Psoas muscle (tissue), 8 donors: ENCODE data around the gene ABCC8. TPM values are rescaled to one million over a fixed set of nuclear protein-coding genes. Genes with fewer than 3 reads are reported as not detected.

ENCODE experiments used
- ATAC-seq, 4 donors: fragments of 200-7000 bp; cut with Tn5 transposase; one replicate each; pipeline ENCODE4 v1.9.1; 2020; ENCODE audit warnings: moderate library complexity in 3 of 4, mild to moderate bottlenecking in 2 of 4
- DNase-seq, 2 donors: peaks; one replicate each; pipeline ENCODE4 v3.0.0-alpha.2; 2020
- H3K27ac ChIP-seq: fragments of 200-600 bp; one replicate; pipeline ENCODE4 v1.8.0; 2022
- H3K27me3 ChIP-seq, 3 donors: fragments of 200-600 bp in 1 of 3; one replicate each; pipeline versions ENCODE4 v1.6.1 to v1.8.0; 2013 to 2022; ENCODE audit warnings: low read length in 2 of 3, mild to moderate bottlenecking in 2 of 3, moderate library complexity in 1 of 3; ENCODE audit not compliant: insufficient read depth in 3 of 3
- H3K36me3 ChIP-seq, 2 donors: fragments of 200-600 bp in 1 of 2; one replicate each; pipeline versions ENCODE4 v1.6.1 to v1.8.0; 2013 to 2022; ENCODE audit warnings: low read depth in 1 of 2, mild to moderate bottlenecking in 1 of 2, moderate library complexity in 1 of 2; ENCODE audit not compliant: insufficient read depth in 1 of 2
- H3K4me1 ChIP-seq: fragments of 200-600 bp; one replicate; pipeline ENCODE4 v1.8.0; 2022
- H3K4me3 ChIP-seq: fragments of 200-600 bp; one replicate; pipeline ENCODE4 v1.8.0; 2022; ENCODE audit warnings: mild to moderate bottlenecking
- H3K9me3 ChIP-seq: fragments of 200-600 bp; one replicate; pipeline ENCODE4 v1.8.0; 2022
- WGBS, 3 donors: extraction: QIAGEN DNeasy Blood & Tissue Kit; methylation state at CpG; one replicate each; pipeline versions ENCODE4 v1.1.6 to v1.1.7; 2013; 5-methylcytosine and 5-hydroxymethylcytosine counted together
- intact Hi-C, 2 donors: fragments of 100-400 bp; cut with DNase I; formaldehyde crosslinking; loops; one replicate each; pipeline versions ENCODE4 v1.11.0 to v1.14.2; 2022
- polyA plus RNA-seq, 3 donors: library from polyadenylated mRNA; stranded (reverse); fragments of 200-250 nt; gene quantifications; one replicate each; pipeline ENCODE4 v1.2.3, GENCODE V29; 2013
- total RNA-seq, 4 donors: library from RNA; stranded (reverse); fragmentation: NEBNext Ultra II Directional in 2 of 4; extraction: Animal tissue kit (Norgen Biotek cat#: 25700) in 2 of 4; gene quantifications; one replicate each; pipeline versions ENCODE4 v1.2.1 to v1.2.4, GENCODE V29; 2021 to 2023
- TF ChIP-seq, protein P1 (sequence below): fragments of 200-600 bp; IDR thresholded peaks from one replicate; pipeline ENCODE4 v1.8.0; 2022; ENCODE audit warnings: antibody characterized with exemption
- donor health status: healthy with polysubstance abuse.
- donor health status: DM: no; HTN: no; CAD: no; lungs with moderate emphysema.
- donor health status: Bipolar disorder and iron deficiency.
- donor health status: healthy.
- donor health status: DM: yes; HTN: yes; CAD: no.
- donor health status: DM: no; HTN: no; CAD: no.
- donor health status: DM: no; HTN: no; CAD: no.
- donor health status: DM: yes; HTN: yes; CAD: no.

ABCC8 gene
- total and polyA plus RNA-seq, 7 donors, result 0.26 to 3.5 (median 0.75) TPM

DNA sequence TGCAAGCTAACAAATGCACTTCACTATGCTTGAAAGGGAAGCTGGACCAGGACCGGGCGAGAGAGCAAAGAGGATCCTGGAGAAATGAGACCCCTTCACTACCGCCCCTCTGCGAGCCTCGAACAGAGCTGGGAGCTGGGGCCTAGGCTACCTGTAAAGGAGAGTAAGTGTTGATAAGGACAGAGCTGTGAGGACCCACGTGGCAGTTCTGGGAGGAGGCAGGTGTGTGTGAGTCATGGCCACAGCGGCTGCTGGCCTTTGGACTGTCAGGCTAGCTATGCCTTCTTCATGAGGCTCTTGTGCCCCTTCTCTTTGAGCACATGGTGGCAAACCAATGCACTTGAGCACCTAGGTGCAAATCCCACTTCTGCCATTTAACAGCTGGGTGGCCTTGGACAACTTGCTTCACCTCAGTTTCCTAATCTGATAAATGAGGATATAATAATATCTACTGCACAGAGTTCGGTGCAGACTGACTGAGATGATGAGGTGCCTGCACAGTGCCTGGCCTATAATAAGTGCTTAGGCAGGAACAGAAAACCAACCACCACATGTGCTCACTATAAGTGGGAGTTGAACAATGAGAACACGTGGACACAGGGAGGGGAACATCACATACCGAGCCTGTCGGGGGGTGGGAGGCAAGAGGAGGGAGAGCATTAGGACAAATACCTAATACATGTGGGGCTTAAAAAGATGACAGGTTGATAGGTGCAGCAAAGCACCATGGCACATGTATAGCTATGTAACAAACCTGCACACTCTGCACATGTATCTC is 52.9 kb downstream of the ABCC8 start:
- ATAC-seq (no peak), DNase-seq (no peak)
- Histone ChIP-seq H3K36me3 (no peaks in the 10 kb centered on the region), H3K27ac (no peak overlapping the region), H3K9me3 (no peaks in the 10 kb centered on the region), H3K27me3 (no peaks in the 10 kb centered on the region), H3K4me3 (no peak overlapping the region), H3K4me1 (peaks cover 14% of the 10 kb centered on the region)
- intact Hi-C loops, result no loop called here
- WGBS, 3 donors, result 88 to 89% (median 88%) methylated on average over 11 of the region's 11 CpGs
- TF ChIP-seq, protein P1, sequence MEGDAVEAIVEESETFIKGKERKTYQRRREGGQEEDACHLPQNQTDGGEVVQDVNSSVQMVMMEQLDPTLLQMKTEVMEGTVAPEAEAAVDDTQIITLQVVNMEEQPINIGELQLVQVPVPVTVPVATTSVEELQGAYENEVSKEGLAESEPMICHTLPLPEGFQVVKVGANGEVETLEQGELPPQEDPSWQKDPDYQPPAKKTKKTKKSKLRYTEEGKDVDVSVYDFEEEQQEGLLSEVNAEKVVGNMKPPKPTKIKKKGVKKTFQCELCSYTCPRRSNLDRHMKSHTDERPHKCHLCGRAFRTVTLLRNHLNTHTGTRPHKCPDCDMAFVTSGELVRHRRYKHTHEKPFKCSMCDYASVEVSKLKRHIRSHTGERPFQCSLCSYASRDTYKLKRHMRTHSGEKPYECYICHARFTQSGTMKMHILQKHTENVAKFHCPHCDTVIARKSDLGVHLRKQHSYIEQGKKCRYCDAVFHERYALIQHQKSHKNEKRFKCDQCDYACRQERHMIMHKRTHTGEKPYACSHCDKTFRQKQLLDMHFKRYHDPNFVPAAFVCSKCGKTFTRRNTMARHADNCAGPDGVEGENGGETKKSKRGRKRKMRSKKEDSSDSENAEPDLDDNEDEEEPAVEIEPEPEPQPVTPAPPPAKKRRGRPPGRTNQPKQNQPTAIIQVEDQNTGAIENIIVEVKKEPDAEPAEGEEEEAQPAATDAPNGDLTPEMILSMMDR, result no peak

DNA sequence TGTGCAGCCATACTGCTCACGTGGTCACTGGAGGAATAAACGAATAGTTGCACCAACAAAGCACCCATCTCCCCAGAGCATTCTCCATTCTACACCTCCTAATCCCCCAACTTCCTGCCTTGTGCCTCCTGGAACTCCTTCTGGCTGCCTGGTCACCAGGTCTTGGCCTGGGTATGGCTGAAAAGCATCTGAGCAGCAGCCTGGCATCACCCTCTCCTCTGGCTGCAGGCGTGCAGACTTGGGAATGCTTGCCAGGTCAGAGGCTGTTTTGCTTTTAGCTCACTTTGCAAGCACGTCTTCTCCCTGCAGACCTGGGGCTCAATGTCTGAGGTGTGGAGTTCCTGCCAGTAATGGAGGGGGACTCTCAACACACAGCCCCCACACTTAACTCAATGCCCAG is 54.9 kb downstream of the ABCC8 start:
- no peaks in the 10 kb centered on the region for H3K9me3 ChIP-seq
- TF ChIP-seq, protein P1, result no peak
- 14 to 27% (median 19%) methylated on average over 4 of the region's 4 CpGs for WGBS, 3 donors
- H3K27ac ChIP-seq, result peak overlapping the region; percentile 44
- intact Hi-C loops, result no loop called here
- ATAC-seq, result peak in 3 of 4 donors; percentile 79 to 88 (median 83)
- peaks cover 23% of the 10 kb centered on the region for H3K4me1 ChIP-seq
- no peaks in the 10 kb centered on the region for H3K36me3 ChIP-seq
- DNase-seq, result peak in 1 of 2 donors; percentile 67
- no peaks in the 10 kb centered on the region for H3K27me3 ChIP-seq
- no peak overlapping the region for H3K4me3 ChIP-seq

DNA sequence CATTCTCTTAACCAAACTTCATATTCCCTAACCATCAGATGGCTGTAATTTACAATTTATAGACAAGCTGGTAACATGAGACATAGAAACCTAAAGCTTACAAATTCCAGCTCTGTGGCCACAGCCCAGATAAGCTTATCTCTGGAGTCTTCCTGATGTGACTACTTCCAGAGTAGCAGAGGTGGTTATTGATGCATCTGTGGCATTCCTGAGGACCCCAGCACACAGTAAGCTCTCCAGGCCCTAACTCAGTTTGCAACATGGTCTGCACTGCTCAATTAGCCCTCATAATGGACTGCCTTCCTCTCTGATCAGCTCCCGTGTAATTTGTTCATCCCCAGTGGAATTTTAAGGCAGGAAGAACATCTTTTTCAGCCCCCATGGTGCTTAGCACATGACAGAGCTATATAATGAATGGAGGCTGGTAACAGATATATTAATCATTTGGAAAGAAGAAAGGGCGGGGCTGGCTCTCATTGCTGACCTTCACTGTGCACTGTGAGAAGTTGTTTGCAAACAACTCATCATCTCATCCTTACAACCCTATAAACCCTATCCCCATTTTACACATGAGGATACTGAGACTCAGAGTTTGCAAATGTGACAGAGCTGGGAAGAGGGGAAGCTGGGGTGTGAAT is 58.1 kb downstream of the ABCC8 start:
- DNase-seq (no peak), ATAC-seq (no peak)
- WGBS, 3 donors, result 76 to 80% (median 79%) methylated on average over 2 of the region's 2 CpGs
- TF ChIP-seq, protein P1, result no peak
- Histone ChIP-seq H3K27ac (no peak overlapping the region), H3K9me3 (no peaks in the 10 kb centered on the region), H3K36me3 (no peaks in the 10 kb centered on the region), H3K27me3 (no peaks in the 10 kb centered on the region), H3K4me3 (no peak overlapping the region), H3K4me1 (peaks cover 39% of the 10 kb centered on the region)
- intact Hi-C loops, result loop anchor here in 1 of 2 donors (5.0 kb wide), 1 partner anchor 49 kb away; no protein-coding TSS in a partner anchor

DNA sequence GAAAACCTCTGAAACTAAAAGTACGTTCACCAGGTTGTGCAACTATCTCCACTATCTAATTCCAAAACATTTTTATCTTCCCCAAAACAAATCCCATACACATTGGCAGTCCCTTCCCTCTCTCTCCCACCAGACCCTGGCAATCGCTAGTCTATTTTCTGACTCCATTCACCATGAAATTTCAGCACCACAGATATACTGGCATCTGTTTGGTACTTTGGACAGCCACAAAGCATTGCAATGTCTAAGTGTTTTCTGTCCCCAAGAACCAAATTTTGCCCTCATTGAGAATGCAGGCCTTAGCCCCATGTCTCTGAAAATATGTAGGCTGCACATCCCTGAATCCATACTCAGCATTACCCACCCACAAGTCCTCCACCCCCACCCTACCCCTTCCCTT is 60.2 kb downstream of the ABCC8 start:
- 53 to 77% (median 53%) methylated on average over 2 of the region's 2 CpGs for WGBS, 3 donors
- Histone ChIP-seq H3K36me3 (no peaks in the 10 kb centered on the region), H3K4me1 (peaks cover 32% of the 10 kb centered on the region), H3K9me3 (no peaks in the 10 kb centered on the region), H3K4me3 (no peak overlapping the region), H3K27me3 (no peaks in the 10 kb centered on the region), H3K27ac (peak overlapping the region; percentile 89)
- ATAC-seq, result peak in 1 of 4 donors; percentile 23
- TF ChIP-seq, protein P1, result no peak
- intact Hi-C loops, result loop anchor here in 1 of 2 donors (5.0 kb wide), 1 partner anchor 51 kb away; no protein-coding TSS in a partner anchor
- no peak for DNase-seq
